ENCODE data around the gene RXRA. TPM values are rescaled to one million over a fixed set of nuclear protein-coding genes. Genes with fewer than 3 reads are reported as not detected.

Gene RXRA
- polyA plus RNA-seq, 1 donor from 2014 or later: 2.7 TPM

DNA sequence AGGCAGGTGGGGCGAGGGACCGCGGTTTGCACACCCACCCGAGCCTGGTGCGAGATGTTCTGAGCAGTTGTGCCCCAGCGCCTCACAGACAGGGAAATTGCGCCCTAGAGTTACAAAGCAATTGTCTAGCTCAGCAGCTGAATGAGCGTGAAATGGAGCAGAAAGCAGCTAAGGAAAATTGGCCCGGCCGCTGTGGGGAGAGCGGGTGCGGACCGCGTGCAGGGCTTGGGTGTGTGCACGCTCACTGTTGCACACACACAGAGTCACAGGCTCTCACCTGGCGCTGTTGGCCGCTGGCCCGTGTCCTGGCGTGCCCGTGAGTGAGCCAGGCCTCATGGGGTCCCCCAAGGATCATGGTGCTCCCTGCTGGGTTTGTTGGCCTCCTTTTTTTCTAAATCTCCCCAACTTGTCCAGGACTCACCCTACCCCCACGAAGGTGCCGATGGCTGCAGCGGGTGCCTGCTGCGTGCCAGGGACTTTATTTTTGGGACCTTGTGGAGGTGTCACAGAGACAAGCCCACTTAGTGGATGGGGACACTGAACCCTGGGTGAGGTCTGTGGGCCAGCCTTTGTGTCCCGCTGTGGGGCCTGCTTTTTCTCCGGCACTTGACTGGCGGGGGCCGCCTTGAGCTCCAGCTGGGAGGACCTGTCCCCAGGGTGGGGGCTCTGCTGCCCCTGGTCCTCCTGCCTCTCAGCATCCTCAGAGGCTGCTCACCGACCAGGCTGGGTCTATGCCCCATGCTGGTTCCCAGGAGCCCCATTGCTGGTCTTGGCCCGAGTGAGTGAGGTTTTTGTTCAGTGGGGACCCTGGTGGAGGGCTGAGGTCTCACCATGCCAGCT, 5.2 kb downstream of the RXRA start:
- Histone ChIP-seq H3K27ac (ENCODE audit: low read length) (peak overlapping the region; percentile 65), H3K36me3 (ENCODE audit: insufficient read depth, low read length) (no peaks in the 10 kb centered on the region), H3K27me3 (ENCODE audit: insufficient read depth, low read depth, low read length) (no peaks in the 10 kb centered on the region), H3K79me2 (replicated peaks; ENCODE audit: insufficient read depth, low read length) (peaks cover 56% of the 10 kb centered on the region), H4K20me1 (ENCODE audit: insufficient read depth) (no peaks in the 10 kb centered on the region), H3K9ac (ENCODE audit: low read length) (peak overlapping the region; percentile 13), H3K9me2 (ENCODE audit: insufficient read depth, low read length) (no peaks in the 10 kb centered on the region), H3K4me2 (ENCODE audit: low read length) (no peak overlapping the region), H3K9me3 (ENCODE audit: low read length) (no peaks in the 10 kb centered on the region), H3F3A (ENCODE audit: insufficient read depth, low read length, poor library complexity, severe bottlenecking) (no peaks in the 10 kb centered on the region), H3K4me3 (ENCODE audit: low read length) (no peak overlapping the region), H2AFZ (ENCODE audit: low read depth, low read length) (no peak overlapping the region)
- peak; percentile 41 for TF ChIP-seq POLR2AphosphoS5 (IDR thresholded peaks at IDR 0.05)
- TF ChIP-seq RAD21 (conservative IDR thresholded peaks at IDR 0.05): no peak
- no peak for TF ChIP-seq TAF1 (IDR thresholded peaks at IDR 0.05; ENCODE audit: low read depth)
- TF ChIP-seq EP300 (conservative IDR thresholded peaks at IDR 0.05; ENCODE audit: poor library complexity, severe bottlenecking): peak; percentile 17
- TF ChIP-seq, protein P1, sequence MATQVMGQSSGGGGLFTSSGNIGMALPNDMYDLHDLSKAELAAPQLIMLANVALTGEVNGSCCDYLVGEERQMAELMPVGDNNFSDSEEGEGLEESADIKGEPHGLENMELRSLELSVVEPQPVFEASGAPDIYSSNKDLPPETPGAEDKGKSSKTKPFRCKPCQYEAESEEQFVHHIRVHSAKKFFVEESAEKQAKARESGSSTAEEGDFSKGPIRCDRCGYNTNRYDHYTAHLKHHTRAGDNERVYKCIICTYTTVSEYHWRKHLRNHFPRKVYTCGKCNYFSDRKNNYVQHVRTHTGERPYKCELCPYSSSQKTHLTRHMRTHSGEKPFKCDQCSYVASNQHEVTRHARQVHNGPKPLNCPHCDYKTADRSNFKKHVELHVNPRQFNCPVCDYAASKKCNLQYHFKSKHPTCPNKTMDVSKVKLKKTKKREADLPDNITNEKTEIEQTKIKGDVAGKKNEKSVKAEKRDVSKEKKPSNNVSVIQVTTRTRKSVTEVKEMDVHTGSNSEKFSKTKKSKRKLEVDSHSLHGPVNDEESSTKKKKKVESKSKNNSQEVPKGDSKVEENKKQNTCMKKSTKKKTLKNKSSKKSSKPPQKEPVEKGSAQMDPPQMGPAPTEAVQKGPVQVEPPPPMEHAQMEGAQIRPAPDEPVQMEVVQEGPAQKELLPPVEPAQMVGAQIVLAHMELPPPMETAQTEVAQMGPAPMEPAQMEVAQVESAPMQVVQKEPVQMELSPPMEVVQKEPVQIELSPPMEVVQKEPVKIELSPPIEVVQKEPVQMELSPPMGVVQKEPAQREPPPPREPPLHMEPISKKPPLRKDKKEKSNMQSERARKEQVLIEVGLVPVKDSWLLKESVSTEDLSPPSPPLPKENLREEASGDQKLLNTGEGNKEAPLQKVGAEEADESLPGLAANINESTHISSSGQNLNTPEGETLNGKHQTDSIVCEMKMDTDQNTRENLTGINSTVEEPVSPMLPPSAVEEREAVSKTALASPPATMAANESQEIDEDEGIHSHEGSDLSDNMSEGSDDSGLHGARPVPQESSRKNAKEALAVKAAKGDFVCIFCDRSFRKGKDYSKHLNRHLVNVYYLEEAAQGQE (IDR thresholded peaks at IDR 0.05; ENCODE audit: borderline replicate concordance): no peak
- TF ChIP-seq SMC3 (conservative IDR thresholded peaks at IDR 0.05; ENCODE audit: poor library complexity): no peak
- TF ChIP-seq MXI1 (conservative IDR thresholded peaks at IDR 0.05; ENCODE audit: poor library complexity, severe bottlenecking): no peak
- TF ChIP-seq CTCF (IDR thresholded peaks at IDR 0.05; ENCODE audit: poor library complexity, severe bottlenecking): no peak
- TF ChIP-seq EZH2 (IDR thresholded peaks at IDR 0.05; ENCODE audit: borderline replicate concordance, insufficient read depth, low read length, poor library complexity, severe bottlenecking): no peak

DNA sequence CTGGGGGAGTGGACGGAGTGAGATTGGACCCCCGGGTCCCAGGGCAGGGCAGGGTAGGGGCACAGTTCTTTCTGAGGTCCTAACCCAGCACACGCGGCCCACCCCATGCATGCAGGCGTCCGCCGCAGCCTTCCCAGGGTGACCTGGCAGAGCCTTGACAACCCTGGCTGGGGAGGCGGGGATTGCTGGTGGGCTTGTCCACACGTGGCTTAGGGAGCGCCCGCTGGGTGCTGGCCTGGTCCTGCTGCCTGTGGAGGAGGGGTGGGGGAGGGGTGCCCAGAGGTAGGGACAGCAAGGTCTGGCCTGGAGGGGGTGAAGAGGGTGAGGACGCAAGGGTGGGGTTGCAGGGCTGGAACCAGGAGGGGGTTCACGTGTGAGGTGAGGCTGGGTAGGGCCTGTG, 6.0 kb downstream of the RXRA start:
- H3K9me3 ChIP-seq (ENCODE audit: low read length): no peaks in the 10 kb centered on the region
- H3K36me3 ChIP-seq (ENCODE audit: insufficient read depth, low read length): no peaks in the 10 kb centered on the region
- H3K9ac ChIP-seq (ENCODE audit: low read length): no peak overlapping the region
- no peaks in the 10 kb centered on the region for H3K27me3 ChIP-seq (ENCODE audit: insufficient read depth, low read depth, low read length)
- no peaks in the 10 kb centered on the region for H4K20me1 ChIP-seq (ENCODE audit: insufficient read depth)
- H3K4me2 ChIP-seq (ENCODE audit: low read length): no peak overlapping the region
- H3K79me2 ChIP-seq (replicated peaks; ENCODE audit: insufficient read depth, low read length): peaks cover 53% of the 10 kb centered on the region
- no peaks in the 10 kb centered on the region for H3F3A ChIP-seq (ENCODE audit: insufficient read depth, low read length, poor library complexity, severe bottlenecking)
- TF ChIP-seq TAF1 (IDR thresholded peaks at IDR 0.05; ENCODE audit: low read depth) (no peak), POLR2AphosphoS5 (IDR thresholded peaks at IDR 0.05) (no peak), MXI1 (conservative IDR thresholded peaks at IDR 0.05; ENCODE audit: poor library complexity, severe bottlenecking) (no peak)
- TF ChIP-seq, protein P1 (IDR thresholded peaks at IDR 0.05; ENCODE audit: borderline replicate concordance): no peak
- no peak overlapping the region for H3K4me3 ChIP-seq (ENCODE audit: low read length)
- no peak overlapping the region for H3K27ac ChIP-seq (ENCODE audit: low read length)
- H3K9me2 ChIP-seq (ENCODE audit: insufficient read depth, low read length): no peaks in the 10 kb centered on the region
- H2AFZ ChIP-seq (ENCODE audit: low read depth, low read length): no peak overlapping the region
